WTC11 (cell line): Measurements from ENCODE around the gene SLC25A17. TPM values are rescaled to one million over a fixed set of nuclear protein-coding genes. Genes with fewer than 3 reads are reported as not detected.
A peak's percentile ranks its signal among the peaks of the same experiment; 100 is the strongest.

Experiments
- ATAC-seq: fragments of 200-7000 bp; cut with Tn5 transposase; 2 replicates; pipeline ENCODE4 v1.10.0; 2021; ENCODE audit warnings: mild to moderate bottlenecking, moderate library complexity
- CTCF ChIA-PET: fragments of 300-600 bp; sonication (Branson Sonifier 250); formaldehyde crosslinking; loops from one replicate; lab custom pipeline; 2021; ENCODE audit warnings: antibody characterized with exemption; lab: Charles Lee
- POLR2A ChIA-PET: fragments of 350-600 bp; sonication (Branson Sonifier 250); formaldehyde crosslinking; loops from one replicate; lab custom pipeline; 2021; ENCODE audit warnings: antibody characterized with exemption; lab: Charles Lee
- DNase-seq: peaks from one replicate; pipeline ENCODE4 v3.0.0; 2021; ENCODE audit warnings: low spot score
- H3K27ac Mint-ChIP-seq: 2 replicates; pipeline ENCODE4 v1.8.0; 2021; ENCODE audit warnings: mixed read lengths
- H3K27me3 Mint-ChIP-seq: 2 replicates; pipeline ENCODE4 v1.8.0; 2021; ENCODE audit warnings: low read depth, mild to moderate bottlenecking, moderate library complexity, mixed read lengths
- H3K36me3 Mint-ChIP-seq: 2 replicates; pipeline ENCODE4 v1.8.0; 2021; ENCODE audit warnings: mixed read lengths
- H3K4me1 Mint-ChIP-seq: 2 replicates; pipeline ENCODE4 v1.8.0; 2022; ENCODE audit warnings: mixed read lengths
- H3K4me3 Mint-ChIP-seq: 2 replicates; pipeline ENCODE4 v1.8.0; 2021; ENCODE audit warnings: mild to moderate bottlenecking, moderate library complexity, mixed read lengths
- H3K9me3 Mint-ChIP-seq: 2 replicates; pipeline ENCODE4 v1.8.0; 2021; ENCODE audit warnings: mixed read lengths
- CREB1 ChIP-seq: sonication (generic); formaldehyde crosslinking; IDR thresholded peaks from 2 replicates; pipeline ENCODE4 v1.8.0; 2023; ENCODE audit warnings: mild to moderate bottlenecking, missing genetic modification reagents
- ELF4 ChIP-seq: sonication (generic); formaldehyde crosslinking; IDR thresholded peaks from 2 replicates; pipeline ENCODE4 v1.8.1; 2022; ENCODE audit warnings: low read depth, mild to moderate bottlenecking, moderate library complexity, missing genetic modification reagents
- EMX1 ChIP-seq: fragments of 250-450 bp; sonication (Bioruptor Pico); IDR thresholded peaks from 2 replicates; pipeline ENCODE4 v1.8.0; 2021; ENCODE audit warnings: mild to moderate bottlenecking
- FOXJ3 ChIP-seq: sonication (generic); formaldehyde crosslinking; IDR thresholded peaks from 2 replicates; pipeline ENCODE4 v1.9.0; 2021; ENCODE audit warnings: missing genetic modification reagents, mild to moderate bottlenecking, borderline replicate concordance
- FOXK1 ChIP-seq: sonication (generic); formaldehyde crosslinking; IDR thresholded peaks from 2 replicates; pipeline ENCODE4 v1.8.0; 2022; ENCODE audit warnings: mild to moderate bottlenecking, moderate library complexity, missing genetic modification reagents
- IRF2 ChIP-seq: sonication (generic); formaldehyde crosslinking; IDR thresholded peaks from 2 replicates; pipeline ENCODE4 v1.8.0; 2022; ENCODE audit warnings: low read depth, missing genetic modification reagents, borderline replicate concordance
- NFATC4 ChIP-seq: fragments of 250-450 bp; sonication (Bioruptor Pico); IDR thresholded peaks from 2 replicates; pipeline ENCODE4 v1.9.0; 2021; ENCODE audit warnings: mild to moderate bottlenecking
- NFE2L1 ChIP-seq: sonication (generic); formaldehyde crosslinking; IDR thresholded peaks from 2 replicates; pipeline ENCODE4 v1.8.1; 2023; ENCODE audit warnings: missing genetic modification reagents
- NFYB ChIP-seq: sonication (generic); formaldehyde crosslinking; conservative IDR thresholded peaks from 2 replicates; pipeline ENCODE4 v1.8.0; 2022; ENCODE audit warnings: low read depth, missing genetic modification reagents
- RELA ChIP-seq: sonication (generic); formaldehyde crosslinking; IDR thresholded peaks from 2 replicates; pipeline ENCODE4 v1.8.1; 2022; ENCODE audit warnings: missing genetic modification reagents, mild to moderate bottlenecking, borderline replicate concordance
- RORB ChIP-seq: fragments of 250-450 bp; sonication (Bioruptor Pico); IDR thresholded peaks from 2 replicates; pipeline ENCODE4 v1.9.0; 2021; ENCODE audit warnings: mild to moderate bottlenecking
- TP53 ChIP-seq: sonication (generic); formaldehyde crosslinking; IDR thresholded peaks from 2 replicates; pipeline ENCODE4 v1.8.1; 2023; ENCODE audit warnings: mild to moderate bottlenecking, missing genetic modification reagents
- ZNF671 ChIP-seq: fragments of 250-450 bp; sonication (Bioruptor Pico); IDR thresholded peaks from 2 replicates; pipeline ENCODE4 v1.8.0; 2021; ENCODE audit warnings: mild to moderate bottlenecking
- total RNA-seq: library from RNA; stranded (reverse); gene quantifications from 3 replicates; pipeline ENCODE4 v1.2.3, GENCODE V29; 2021
- TF ChIP-seq, protein P1 (sequence below): sonication (generic); formaldehyde crosslinking; IDR thresholded peaks from 2 replicates; pipeline ENCODE4 v1.8.1; 2023; ENCODE audit warnings: mild to moderate bottlenecking, missing genetic modification reagents, borderline replicate concordance
- TF ChIP-seq, protein P2 (sequence below): sonication (generic); formaldehyde crosslinking; IDR thresholded peaks from 2 replicates; pipeline ENCODE4 v1.8.0; 2022; ENCODE audit warnings: mild to moderate bottlenecking, missing genetic modification reagents
- TF ChIP-seq, protein P3 (sequence below): fragments of 250-450 bp; sonication (Bioruptor Pico); IDR thresholded peaks from 2 replicates; pipeline ENCODE4 v2.1.2; 2022; ENCODE audit warnings: mild to moderate bottlenecking, moderate library complexity
- TF ChIP-seq, protein P4 (sequence below): sonication (generic); formaldehyde crosslinking; IDR thresholded peaks from 2 replicates; pipeline ENCODE4 v1.8.0; 2023; ENCODE audit warnings: mild to moderate bottlenecking, missing genetic modification reagents
- TF ChIP-seq, protein P5 (sequence below): sonication (generic); formaldehyde crosslinking; IDR thresholded peaks from 2 replicates; pipeline ENCODE4 v1.8.1; 2023; ENCODE audit warnings: mild to moderate bottlenecking, missing genetic modification reagents, moderate library complexity
- TF ChIP-seq, protein P6 (sequence below): sonication (generic); formaldehyde crosslinking; IDR thresholded peaks from 2 replicates; pipeline ENCODE4 v1.8.1; 2023; ENCODE audit warnings: mild to moderate bottlenecking, missing genetic modification reagents
- TF ChIP-seq, protein P7 (sequence below): sonication (generic); formaldehyde crosslinking; IDR thresholded peaks from 2 replicates; pipeline ENCODE4 v1.8.1; 2022; ENCODE audit warnings: missing genetic modification reagents, borderline replicate concordance
- TF ChIP-seq, protein P8 (sequence below): sonication (generic); formaldehyde crosslinking; IDR thresholded peaks from 2 replicates; pipeline ENCODE4 v1.8.0; 2022; ENCODE audit warnings: mild to moderate bottlenecking, missing genetic modification reagents

The SLC25A17 gene
- total RNA-seq, 1 experiment from 2014 or later: 29.6 TPM

DNA sequence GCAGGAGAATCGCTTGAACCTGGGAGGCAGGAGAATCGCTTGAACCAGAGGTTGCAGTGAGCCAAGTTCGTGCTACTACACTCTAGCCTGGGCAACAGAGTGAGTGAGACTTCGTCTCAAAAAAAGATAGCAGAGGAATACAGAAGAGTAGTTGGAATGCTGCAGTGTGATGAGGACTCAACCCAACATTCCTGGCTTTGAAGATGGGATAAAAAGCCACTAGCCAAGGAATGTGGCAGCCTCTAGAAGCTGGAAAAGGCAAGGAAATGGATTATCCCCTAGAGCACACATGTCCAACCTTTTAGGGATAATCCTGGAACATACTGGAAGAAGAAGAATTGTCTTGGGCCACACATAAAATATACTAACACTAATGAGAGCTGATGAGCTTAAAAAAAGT is 13.9 kb downstream of the SLC25A17 start:
- no peaks in the 10 kb centered on the region for H3K36me3 Mint-ChIP-seq
- ChIA-PET POLR2A (interaction anchor here (0.5 kb wide), 1 partner anchor 716 kb away, joined by 3 read pairs; no protein-coding TSS in a partner anchor), CTCF (interaction anchor here (1.2 to 1.3 kb wide), 2 partner anchors 94 to 123 kb away, joined by 3 to 5 read pairs; no protein-coding TSS in a partner anchor)
- no peak overlapping the region for H3K4me3 Mint-ChIP-seq
- H3K4me1 Mint-ChIP-seq: 0 out of 2 replicates have a peak, but pooled peaks cover 4% of the 10 kb centered on the region
- DNase-seq (no peak), ATAC-seq (no peak)
- TF ChIP-seq FOXK1 (CRISPR knock-in tag): no peak
- TF ChIP-seq NFATC4 (CRISPR knock-in tag): no peak
- TF ChIP-seq, protein P1, sequence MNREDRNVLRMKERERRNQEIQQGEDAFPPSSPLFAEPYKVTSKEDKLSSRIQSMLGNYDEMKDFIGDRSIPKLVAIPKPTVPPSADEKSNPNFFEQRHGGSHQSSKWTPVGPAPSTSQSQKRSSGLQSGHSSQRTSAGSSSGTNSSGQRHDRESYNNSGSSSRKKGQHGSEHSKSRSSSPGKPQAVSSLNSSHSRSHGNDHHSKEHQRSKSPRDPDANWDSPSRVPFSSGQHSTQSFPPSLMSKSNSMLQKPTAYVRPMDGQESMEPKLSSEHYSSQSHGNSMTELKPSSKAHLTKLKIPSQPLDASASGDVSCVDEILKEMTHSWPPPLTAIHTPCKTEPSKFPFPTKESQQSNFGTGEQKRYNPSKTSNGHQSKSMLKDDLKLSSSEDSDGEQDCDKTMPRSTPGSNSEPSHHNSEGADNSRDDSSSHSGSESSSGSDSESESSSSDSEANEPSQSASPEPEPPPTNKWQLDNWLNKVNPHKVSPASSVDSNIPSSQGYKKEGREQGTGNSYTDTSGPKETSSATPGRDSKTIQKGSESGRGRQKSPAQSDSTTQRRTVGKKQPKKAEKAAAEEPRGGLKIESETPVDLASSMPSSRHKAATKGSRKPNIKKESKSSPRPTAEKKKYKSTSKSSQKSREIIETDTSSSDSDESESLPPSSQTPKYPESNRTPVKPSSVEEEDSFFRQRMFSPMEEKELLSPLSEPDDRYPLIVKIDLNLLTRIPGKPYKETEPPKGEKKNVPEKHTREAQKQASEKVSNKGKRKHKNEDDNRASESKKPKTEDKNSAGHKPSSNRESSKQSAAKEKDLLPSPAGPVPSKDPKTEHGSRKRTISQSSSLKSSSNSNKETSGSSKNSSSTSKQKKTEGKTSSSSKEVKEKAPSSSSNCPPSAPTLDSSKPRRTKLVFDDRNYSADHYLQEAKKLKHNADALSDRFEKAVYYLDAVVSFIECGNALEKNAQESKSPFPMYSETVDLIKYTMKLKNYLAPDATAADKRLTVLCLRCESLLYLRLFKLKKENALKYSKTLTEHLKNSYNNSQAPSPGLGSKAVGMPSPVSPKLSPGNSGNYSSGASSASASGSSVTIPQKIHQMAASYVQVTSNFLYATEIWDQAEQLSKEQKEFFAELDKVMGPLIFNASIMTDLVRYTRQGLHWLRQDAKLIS: no peak
- no peak for TF ChIP-seq RORB (CRISPR knock-in tag)
- TF ChIP-seq ELF4 (CRISPR knock-in tag): no peak
- no peak for TF ChIP-seq NFYB
- TF ChIP-seq TP53 (CRISPR knock-in tag): no peak
- TF ChIP-seq EMX1 (CRISPR knock-in tag): no peak
- TF ChIP-seq, protein P2, sequence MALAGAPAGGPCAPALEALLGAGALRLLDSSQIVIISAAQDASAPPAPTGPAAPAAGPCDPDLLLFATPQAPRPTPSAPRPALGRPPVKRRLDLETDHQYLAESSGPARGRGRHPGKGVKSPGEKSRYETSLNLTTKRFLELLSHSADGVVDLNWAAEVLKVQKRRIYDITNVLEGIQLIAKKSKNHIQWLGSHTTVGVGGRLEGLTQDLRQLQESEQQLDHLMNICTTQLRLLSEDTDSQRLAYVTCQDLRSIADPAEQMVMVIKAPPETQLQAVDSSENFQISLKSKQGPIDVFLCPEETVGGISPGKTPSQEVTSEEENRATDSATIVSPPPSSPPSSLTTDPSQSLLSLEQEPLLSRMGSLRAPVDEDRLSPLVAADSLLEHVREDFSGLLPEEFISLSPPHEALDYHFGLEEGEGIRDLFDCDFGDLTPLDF (CRISPR knock-in tag): no peak
- TF ChIP-seq FOXJ3 (CRISPR knock-in tag): no peak
- TF ChIP-seq, protein P3, sequence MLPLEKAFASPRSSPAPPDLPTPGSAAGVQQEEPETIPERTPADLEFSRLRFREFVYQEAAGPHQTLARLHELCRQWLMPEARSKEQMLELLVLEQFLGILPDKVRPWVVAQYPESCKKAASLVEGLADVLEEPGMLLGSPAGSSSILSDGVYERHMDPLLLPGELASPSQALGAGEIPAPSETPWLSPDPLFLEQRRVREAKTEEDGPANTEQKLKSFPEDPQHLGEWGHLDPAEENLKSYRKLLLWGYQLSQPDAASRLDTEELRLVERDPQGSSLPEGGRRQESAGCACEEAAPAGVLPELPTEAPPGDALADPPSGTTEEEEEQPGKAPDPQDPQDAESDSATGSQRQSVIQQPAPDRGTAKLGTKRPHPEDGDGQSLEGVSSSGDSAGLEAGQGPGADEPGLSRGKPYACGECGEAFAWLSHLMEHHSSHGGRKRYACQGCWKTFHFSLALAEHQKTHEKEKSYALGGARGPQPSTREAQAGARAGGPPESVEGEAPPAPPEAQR (CRISPR knock-in tag): no peak
- TF ChIP-seq NFE2L1 (CRISPR knock-in tag): no peak
- TF ChIP-seq IRF2 (CRISPR knock-in tag): no peak
- TF ChIP-seq, protein P4, sequence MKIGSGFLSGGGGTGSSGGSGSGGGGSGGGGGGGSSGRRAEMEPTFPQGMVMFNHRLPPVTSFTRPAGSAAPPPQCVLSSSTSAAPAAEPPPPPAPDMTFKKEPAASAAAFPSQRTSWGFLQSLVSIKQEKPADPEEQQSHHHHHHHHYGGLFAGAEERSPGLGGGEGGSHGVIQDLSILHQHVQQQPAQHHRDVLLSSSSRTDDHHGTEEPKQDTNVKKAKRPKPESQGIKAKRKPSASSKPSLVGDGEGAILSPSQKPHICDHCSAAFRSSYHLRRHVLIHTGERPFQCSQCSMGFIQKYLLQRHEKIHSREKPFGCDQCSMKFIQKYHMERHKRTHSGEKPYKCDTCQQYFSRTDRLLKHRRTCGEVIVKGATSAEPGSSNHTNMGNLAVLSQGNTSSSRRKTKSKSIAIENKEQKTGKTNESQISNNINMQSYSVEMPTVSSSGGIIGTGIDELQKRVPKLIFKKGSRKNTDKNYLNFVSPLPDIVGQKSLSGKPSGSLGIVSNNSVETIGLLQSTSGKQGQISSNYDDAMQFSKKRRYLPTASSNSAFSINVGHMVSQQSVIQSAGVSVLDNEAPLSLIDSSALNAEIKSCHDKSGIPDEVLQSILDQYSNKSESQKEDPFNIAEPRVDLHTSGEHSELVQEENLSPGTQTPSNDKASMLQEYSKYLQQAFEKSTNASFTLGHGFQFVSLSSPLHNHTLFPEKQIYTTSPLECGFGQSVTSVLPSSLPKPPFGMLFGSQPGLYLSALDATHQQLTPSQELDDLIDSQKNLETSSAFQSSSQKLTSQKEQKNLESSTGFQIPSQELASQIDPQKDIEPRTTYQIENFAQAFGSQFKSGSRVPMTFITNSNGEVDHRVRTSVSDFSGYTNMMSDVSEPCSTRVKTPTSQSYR (CRISPR knock-in tag): no peak
- no peaks in the 10 kb centered on the region for H3K9me3 Mint-ChIP-seq
- H3K27ac Mint-ChIP-seq: peak overlapping the region; percentile 78
- H3K27me3 Mint-ChIP-seq: no peaks in the 10 kb centered on the region

DNA sequence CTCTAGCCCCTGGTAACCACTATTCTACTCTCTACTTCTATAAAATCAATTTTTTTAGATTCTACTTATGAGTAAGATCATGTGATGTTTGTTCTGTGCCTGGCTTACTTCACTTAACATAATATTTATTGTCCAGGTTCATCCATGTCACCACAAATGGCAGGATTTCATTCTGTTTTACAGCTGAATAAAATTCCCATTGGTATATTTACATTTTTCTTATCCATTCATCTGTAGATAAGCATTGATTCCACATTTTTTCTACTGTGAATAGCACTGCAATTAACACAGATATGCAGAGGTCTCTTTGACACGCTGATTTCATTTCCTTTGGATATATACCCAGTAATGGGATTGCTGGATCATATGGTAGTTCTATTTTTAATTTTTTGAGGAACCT is 15.8 kb downstream of the SLC25A17 start:
- DNase-seq: no peak
- H3K36me3 Mint-ChIP-seq: no peaks in the 10 kb centered on the region
- H3K4me3 Mint-ChIP-seq: no peak overlapping the region
- no peak overlapping the region for H3K27ac Mint-ChIP-seq
- H3K9me3 Mint-ChIP-seq: no peaks in the 10 kb centered on the region
- no peak for TF ChIP-seq CREB1 (CRISPR knock-in tag)
- TF ChIP-seq, protein P5, sequence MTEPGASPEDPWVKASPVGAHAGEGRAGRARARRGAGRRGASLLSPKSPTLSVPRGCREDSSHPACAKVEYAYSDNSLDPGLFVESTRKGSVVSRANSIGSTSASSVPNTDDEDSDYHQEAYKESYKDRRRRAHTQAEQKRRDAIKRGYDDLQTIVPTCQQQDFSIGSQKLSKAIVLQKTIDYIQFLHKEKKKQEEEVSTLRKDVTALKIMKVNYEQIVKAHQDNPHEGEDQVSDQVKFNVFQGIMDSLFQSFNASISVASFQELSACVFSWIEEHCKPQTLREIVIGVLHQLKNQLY (CRISPR knock-in tag): no peak
- TF ChIP-seq, protein P6, sequence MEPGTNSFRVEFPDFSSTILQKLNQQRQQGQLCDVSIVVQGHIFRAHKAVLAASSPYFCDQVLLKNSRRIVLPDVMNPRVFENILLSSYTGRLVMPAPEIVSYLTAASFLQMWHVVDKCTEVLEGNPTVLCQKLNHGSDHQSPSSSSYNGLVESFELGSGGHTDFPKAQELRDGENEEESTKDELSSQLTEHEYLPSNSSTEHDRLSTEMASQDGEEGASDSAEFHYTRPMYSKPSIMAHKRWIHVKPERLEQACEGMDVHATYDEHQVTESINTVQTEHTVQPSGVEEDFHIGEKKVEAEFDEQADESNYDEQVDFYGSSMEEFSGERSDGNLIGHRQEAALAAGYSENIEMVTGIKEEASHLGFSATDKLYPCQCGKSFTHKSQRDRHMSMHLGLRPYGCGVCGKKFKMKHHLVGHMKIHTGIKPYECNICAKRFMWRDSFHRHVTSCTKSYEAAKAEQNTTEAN (CRISPR knock-in tag): no peak
- TF ChIP-seq, protein P7, sequence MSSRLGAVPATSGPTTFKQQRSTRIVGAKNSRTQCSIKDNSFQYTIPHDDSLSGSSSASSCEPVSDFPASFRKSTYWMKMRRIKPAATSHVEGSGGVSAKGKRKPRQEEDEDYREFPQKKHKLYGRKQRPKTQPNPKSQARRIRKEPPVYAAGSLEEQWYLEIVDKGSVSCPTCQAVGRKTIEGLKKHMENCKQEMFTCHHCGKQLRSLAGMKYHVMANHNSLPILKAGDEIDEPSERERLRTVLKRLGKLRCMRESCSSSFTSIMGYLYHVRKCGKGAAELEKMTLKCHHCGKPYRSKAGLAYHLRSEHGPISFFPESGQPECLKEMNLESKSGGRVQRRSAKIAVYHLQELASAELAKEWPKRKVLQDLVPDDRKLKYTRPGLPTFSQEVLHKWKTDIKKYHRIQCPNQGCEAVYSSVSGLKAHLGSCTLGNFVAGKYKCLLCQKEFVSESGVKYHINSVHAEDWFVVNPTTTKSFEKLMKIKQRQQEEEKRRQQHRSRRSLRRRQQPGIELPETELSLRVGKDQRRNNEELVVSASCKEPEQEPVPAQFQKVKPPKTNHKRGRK: no peak
- no peak for TF ChIP-seq ZNF671 (CRISPR knock-in tag)
- TF ChIP-seq, protein P8, sequence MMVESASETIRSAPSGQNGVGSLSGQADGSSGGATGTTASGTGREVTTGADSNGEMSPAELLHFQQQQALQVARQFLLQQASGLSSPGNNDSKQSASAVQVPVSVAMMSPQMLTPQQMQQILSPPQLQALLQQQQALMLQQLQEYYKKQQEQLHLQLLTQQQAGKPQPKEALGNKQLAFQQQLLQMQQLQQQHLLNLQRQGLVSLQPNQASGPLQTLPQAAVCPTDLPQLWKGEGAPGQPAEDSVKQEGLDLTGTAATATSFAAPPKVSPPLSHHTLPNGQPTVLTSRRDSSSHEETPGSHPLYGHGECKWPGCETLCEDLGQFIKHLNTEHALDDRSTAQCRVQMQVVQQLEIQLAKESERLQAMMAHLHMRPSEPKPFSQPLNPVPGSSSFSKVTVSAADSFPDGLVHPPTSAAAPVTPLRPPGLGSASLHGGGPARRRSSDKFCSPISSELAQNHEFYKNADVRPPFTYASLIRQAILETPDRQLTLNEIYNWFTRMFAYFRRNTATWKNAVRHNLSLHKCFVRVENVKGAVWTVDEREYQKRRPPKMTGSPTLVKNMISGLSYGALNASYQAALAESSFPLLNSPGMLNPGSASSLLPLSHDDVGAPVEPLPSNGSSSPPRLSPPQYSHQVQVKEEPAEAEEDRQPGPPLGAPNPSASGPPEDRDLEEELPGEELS (CRISPR knock-in tag): no peak
- no peak for TF ChIP-seq RELA (CRISPR knock-in tag)
- H3K4me1 Mint-ChIP-seq: 0 out of 2 replicates have a peak, but pooled peaks cover 4% of the 10 kb centered on the region
- ChIA-PET POLR2A (no interaction called here), CTCF (no interaction called here)
- ATAC-seq: no peak
- H3K27me3 Mint-ChIP-seq: no peaks in the 10 kb centered on the region
